Endodermal cell (in vitro differentiated cells): ENCODE results near the gene TBL3. TPM values are rescaled to one million over a fixed set of nuclear protein-coding genes. Genes with fewer than 3 reads are reported as not detected.
A peak's percentile ranks its signal among the peaks of the same experiment; 100 is the strongest.

Source experiments
- DNase-seq: peaks from one replicate; pipeline ENCODE4 v3.0.0-alpha.2; 2017
- H3K27ac ChIP-seq: 2 replicates; pipeline ENCODE4 v1.5.1; 2013; ENCODE audit warnings: mild to moderate bottlenecking, low read depth, low read length, moderate library complexity
- H3K27me3 ChIP-seq: 2 replicates; pipeline ENCODE4 v1.6.1; 2013; ENCODE audit warnings: mild to moderate bottlenecking, low read length, moderate library complexity; ENCODE audit not compliant: insufficient read depth, control insufficient read depth, poor library complexity, severe bottlenecking
- H3K36me3 ChIP-seq: 2 replicates; pipeline ENCODE4 v1.7.0; 2013; ENCODE audit warnings: mild to moderate bottlenecking, low read length, moderate library complexity; ENCODE audit not compliant: control insufficient read depth, insufficient read depth
- H3K4me1 ChIP-seq: one replicate; pipeline ENCODE4 v1.7.0; 2013; ENCODE audit warnings: low read length; ENCODE audit not compliant: control insufficient read depth, insufficient read depth
- H3K4me3 ChIP-seq: 2 replicates; pipeline ENCODE4 v1.5.1; 2013; ENCODE audit warnings: mild to moderate bottlenecking, low read length, moderate library complexity
- H3K9ac ChIP-seq: 2 replicates; pipeline ENCODE4 v1.6.1; 2013; ENCODE audit warnings: mild to moderate bottlenecking, low read length, moderate library complexity; ENCODE audit not compliant: poor library complexity, severe bottlenecking; ENCODE audit errors: extremely low read depth
- H3K9me3 ChIP-seq: 2 replicates; pipeline ENCODE4 v1.6.1; 2013; ENCODE audit warnings: mild to moderate bottlenecking, low read length, moderate library complexity; ENCODE audit not compliant: control insufficient read depth
- H3K27ac Mint-ChIP-seq: 2 replicates; pipeline ENCODE4 v1.8.0; 2020; ENCODE audit warnings: mixed read lengths
- H3K27me3 Mint-ChIP-seq: 2 replicates; pipeline ENCODE4 v1.8.0; 2021; ENCODE audit warnings: mild to moderate bottlenecking, mixed read lengths; ENCODE audit not compliant: insufficient read depth
- H3K36me3 Mint-ChIP-seq: 2 replicates; pipeline ENCODE4 v1.8.0; 2020; ENCODE audit warnings: low read depth, mixed read lengths
- H3K4me1 Mint-ChIP-seq: 2 replicates; pipeline ENCODE4 v1.8.0; 2020; ENCODE audit warnings: mixed read lengths
- H3K4me3 Mint-ChIP-seq: 2 replicates; pipeline ENCODE4 v1.8.0; 2020; ENCODE audit warnings: mild to moderate bottlenecking, moderate library complexity, mixed read lengths
- H3K9me3 Mint-ChIP-seq: 2 replicates; pipeline ENCODE4 v1.8.0; 2020; ENCODE audit warnings: mild to moderate bottlenecking, mixed read lengths
- CTCF ChIP-seq: fragments of 200-600 bp; sonication (generic); conservative IDR thresholded peaks from 2 replicates; pipeline ENCODE4 v1.5.0; 2021; ENCODE audit warnings: antibody characterized with exemption, mild to moderate bottlenecking
- WGBS, 2 experiments: methylation state at CpG; one replicate each; pipeline versions ENCODE4 v1.1.5 to v1.1.7; 2013; ENCODE audit warnings: missing lambda C conversion rate in 2 of 2, mixed read lengths in 1 of 2; ENCODE audit not compliant: insufficient coverage in 1 of 2, insufficient read length in 1 of 2; 5-methylcytosine and 5-hydroxymethylcytosine counted together
- total RNA-seq, 2 donors: library from RNA; stranded (reverse); fragmentation: NEBNext Ultra II Directional in 1 of 2; extraction: Animal tissue kit (Norgen Biotek cat#: 25700) in 1 of 2; gene quantifications; 2 replicates in 1 of 2; 3 replicates in 1 of 2; pipeline ENCODE4 v1.2.1, GENCODE V29; 2021

TBL3 gene
- total RNA-seq, 2 donors from 2014 or later: 43.4 to 49.7 TPM

DNA sequence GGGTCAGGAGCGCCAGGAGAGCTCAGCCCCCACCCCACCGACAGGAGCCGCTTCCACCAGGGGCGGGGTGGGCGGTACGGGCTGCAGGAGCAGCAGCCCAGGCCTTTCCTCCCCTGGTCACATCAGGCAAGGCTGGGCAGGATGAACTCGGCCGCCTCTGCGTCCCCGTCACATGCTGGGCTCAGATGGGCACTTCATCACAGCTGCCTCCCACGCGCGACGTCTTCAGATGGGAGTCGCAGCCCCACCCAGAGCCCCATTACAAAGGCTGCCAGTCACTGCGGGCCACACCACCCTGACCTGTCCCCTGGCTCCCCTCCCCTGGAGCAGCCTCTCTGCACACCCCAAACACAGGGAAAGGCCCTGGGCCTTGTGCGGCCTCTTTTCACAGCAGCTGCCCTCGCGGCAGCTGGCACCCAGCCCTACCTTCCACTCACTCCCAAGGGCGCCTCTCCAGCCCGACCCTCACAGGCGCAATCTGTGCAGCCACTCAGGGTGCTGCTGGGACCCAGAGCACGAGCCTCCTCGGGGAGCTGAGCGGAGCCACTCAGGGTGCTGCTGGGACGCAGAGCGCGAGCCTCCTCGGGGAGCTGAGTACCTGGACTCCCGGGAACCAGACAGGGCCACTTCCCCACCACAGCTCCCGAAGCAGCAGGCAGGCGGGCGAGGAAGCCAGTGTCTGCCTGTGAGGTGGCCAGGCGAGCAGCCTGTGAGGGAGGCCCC is 33.1 kb downstream of the TBL3 start:
- no peak overlapping the region for H3K4me3 Mint-ChIP-seq
- H3K27me3 ChIP-seq: no peaks in the 10 kb centered on the region
- H3K4me3 ChIP-seq: no peak overlapping the region
- peaks cover 19% of the 10 kb centered on the region for H3K4me1 Mint-ChIP-seq
- H3K4me1 ChIP-seq: peaks cover 23% of the 10 kb centered on the region
- no peak for TF ChIP-seq CTCF
- H3K36me3 ChIP-seq: peaks cover 39% of the 10 kb centered on the region
- DNase-seq: no peak
- H3K27ac Mint-ChIP-seq: peak overlapping the region; percentile 13
- H3K36me3 Mint-ChIP-seq: peaks cover 23% of the 10 kb centered on the region
- no peaks in the 10 kb centered on the region for H3K9me3 ChIP-seq
- H3K9me3 Mint-ChIP-seq: no peaks in the 10 kb centered on the region
- WGBS, 2 experiments: 90% methylated on average over 21 to 34 of the region's 34 CpGs
- H3K27ac ChIP-seq: no peak overlapping the region
- H3K27me3 Mint-ChIP-seq: no peaks in the 10 kb centered on the region
- no peak overlapping the region for H3K9ac ChIP-seq

DNA sequence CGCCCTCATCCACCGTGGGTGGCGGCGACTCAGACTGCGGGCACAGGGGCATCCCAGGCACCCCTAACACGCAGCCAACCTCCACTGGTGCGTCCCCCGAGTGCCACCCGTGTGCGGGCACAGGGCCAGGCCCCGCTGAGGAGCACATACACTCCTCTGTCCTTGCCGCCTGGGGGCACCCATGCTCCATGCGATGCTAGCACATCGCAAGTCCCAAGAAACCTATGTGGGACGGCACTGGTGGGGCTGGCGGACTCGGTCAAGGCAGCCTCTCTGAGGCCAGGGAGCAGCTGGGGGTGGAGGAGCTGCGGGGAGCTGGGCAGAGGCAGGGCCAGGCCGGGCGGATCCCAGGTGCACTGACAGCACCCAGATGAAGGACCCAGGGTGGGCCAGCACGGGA is 33.8 kb downstream of the TBL3 start:
- WGBS, 2 experiments: 89 to 93% methylated on average over 20 to 21 of the region's 21 CpGs
- no peaks in the 10 kb centered on the region for H3K9me3 ChIP-seq
- peaks cover 21% of the 10 kb centered on the region for H3K36me3 Mint-ChIP-seq
- H3K4me1 ChIP-seq: peaks cover 27% of the 10 kb centered on the region
- peak; percentile 74 for DNase-seq
- no peaks in the 10 kb centered on the region for H3K9me3 Mint-ChIP-seq
- no peaks in the 10 kb centered on the region for H3K27me3 Mint-ChIP-seq
- TF ChIP-seq CTCF: peak; percentile 50
- H3K36me3 ChIP-seq: peaks cover 39% of the 10 kb centered on the region
- no peak overlapping the region for H3K4me3 Mint-ChIP-seq
- no peak overlapping the region for H3K9ac ChIP-seq
- H3K27ac ChIP-seq: no peak overlapping the region
- no peak overlapping the region for H3K4me3 ChIP-seq
- no peaks in the 10 kb centered on the region for H3K27me3 ChIP-seq
- no peak overlapping the region for H3K27ac Mint-ChIP-seq
- peaks cover 23% of the 10 kb centered on the region for H3K4me1 Mint-ChIP-seq

DNA sequence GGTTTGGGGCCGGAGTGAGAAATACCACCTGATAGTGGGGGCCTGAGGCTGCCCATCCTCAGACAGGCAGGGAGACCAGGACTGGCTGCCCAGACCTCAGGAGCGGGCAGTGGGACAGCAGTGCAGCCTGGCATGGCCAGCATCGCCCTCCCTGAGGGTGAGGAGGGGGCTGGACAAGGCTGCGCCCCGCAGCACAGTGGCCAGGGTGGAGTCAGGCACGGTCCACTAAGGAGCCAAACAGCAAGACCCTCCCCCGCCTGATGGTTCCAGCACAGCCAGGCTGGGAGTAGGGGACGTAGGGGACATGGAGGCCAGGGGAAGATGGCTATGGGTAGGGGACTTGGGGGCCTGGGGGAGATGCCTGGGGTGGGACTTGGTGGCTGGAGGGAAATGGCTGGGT is 34.5 kb downstream of the TBL3 start:
- Histone ChIP-seq H3K4me3 (no peak overlapping the region), H3K9me3 (no peaks in the 10 kb centered on the region), H3K4me1 (peaks cover 27% of the 10 kb centered on the region), H3K27me3 (no peaks in the 10 kb centered on the region), H3K9ac (no peak overlapping the region), H3K27ac (no peak overlapping the region), H3K36me3 (peaks cover 33% of the 10 kb centered on the region)
- TF ChIP-seq CTCF: no peak
- no peak overlapping the region for H3K27ac Mint-ChIP-seq
- H3K9me3 Mint-ChIP-seq: no peaks in the 10 kb centered on the region
- 91 to 97% methylated on average over 5 to 8 of the region's 8 CpGs for WGBS, 2 experiments
- peaks cover 23% of the 10 kb centered on the region for H3K4me1 Mint-ChIP-seq
- no peak overlapping the region for H3K4me3 Mint-ChIP-seq
- no peak for DNase-seq
- peaks cover 16% of the 10 kb centered on the region for H3K36me3 Mint-ChIP-seq
- no peaks in the 10 kb centered on the region for H3K27me3 Mint-ChIP-seq
